Glutamatergic neuron (in vitro differentiated cells): ENCODE data around the gene BCAR3. TPM values are rescaled to one million over a fixed set of nuclear protein-coding genes. Genes with fewer than 3 reads are reported as not detected.

Experiments
- DNase-seq: peaks from one replicate; pipeline ENCODE4 v3.0.0; 2022
- H3K27ac Mint-ChIP-seq: one replicate; pipeline ENCODE4 v1.8.0; 2020; ENCODE audit warnings: mild to moderate bottlenecking, mixed read lengths, inconsistent platforms; ENCODE audit not compliant: unreplicated experiment
- H3K27me3 Mint-ChIP-seq: one replicate; pipeline ENCODE4 v1.8.0; 2020; ENCODE audit warnings: mild to moderate bottlenecking, moderate library complexity, mixed read lengths, inconsistent platforms; ENCODE audit not compliant: unreplicated experiment
- H3K36me3 Mint-ChIP-seq: one replicate; pipeline ENCODE4 v1.8.0; 2020; ENCODE audit warnings: mild to moderate bottlenecking, mixed read lengths, inconsistent platforms; ENCODE audit not compliant: unreplicated experiment
- H3K4me1 Mint-ChIP-seq: one replicate; pipeline ENCODE4 v1.8.0; 2020; ENCODE audit warnings: mild to moderate bottlenecking, low read depth, mixed read lengths, inconsistent platforms; ENCODE audit not compliant: unreplicated experiment
- H3K4me3 Mint-ChIP-seq: one replicate; pipeline ENCODE4 v1.8.0; 2020; ENCODE audit warnings: mild to moderate bottlenecking, mixed read lengths, inconsistent platforms; ENCODE audit not compliant: unreplicated experiment
- H3K9me3 Mint-ChIP-seq: one replicate; pipeline ENCODE4 v1.8.0; 2020; ENCODE audit warnings: mild to moderate bottlenecking, moderate library complexity, mixed read lengths, inconsistent platforms; ENCODE audit not compliant: unreplicated experiment
- CTCF ChIP-seq: fragments of 200-600 bp; sonication (generic); IDR thresholded peaks from one replicate; pipeline ENCODE4 v1.5.0; 2021; ENCODE audit not compliant: partially characterized antibody, unreplicated experiment
- total RNA-seq: library from RNA; stranded (reverse); fragmentation: NEBNext Ultra II Directional; extraction: Animal tissue kit (Norgen Biotek cat#: 25700); gene quantifications from one replicate; pipeline ENCODE4 v1.2.1, GENCODE V29; 2021; ENCODE audit not compliant: unreplicated experiment

BCAR3 gene
- total RNA-seq, 1 donor from 2014 or later, result 12.8 TPM

- TF ChIP-seq CTCF, result no peak
- DNase-seq, result no peak
- Mint-ChIP-seq H3K36me3 (peaks cover 4% of the 10 kb centered on the region), H3K27me3 (no peaks in the 10 kb centered on the region), H3K27ac (no peak overlapping the region), H3K4me3 (no peak overlapping the region), H3K9me3 (peaks cover 9% of the 10 kb centered on the region), H3K4me1 (peaks cover 13% of the 10 kb centered on the region)
These were observed 47.0 kb upstream of the BCAR3 start for GRCh38 chr1:93728480-93729131.

- H3K27ac Mint-ChIP-seq, result no peak overlapping the region
- H3K36me3 Mint-ChIP-seq, result peaks cover 4% of the 10 kb centered on the region
- peaks cover 6% of the 10 kb centered on the region for H3K9me3 Mint-ChIP-seq
- TF ChIP-seq CTCF, result no peak
- peaks cover 8% of the 10 kb centered on the region for H3K27me3 Mint-ChIP-seq
- no peak overlapping the region for H3K4me3 Mint-ChIP-seq
- peaks cover 17% of the 10 kb centered on the region for H3K4me1 Mint-ChIP-seq
- no peak for DNase-seq
These were observed 42.2 kb upstream of the BCAR3 start for GRCh38 chr1:93723733-93724270.

- Mint-ChIP-seq H3K4me3 (no peak overlapping the region), H3K36me3 (peaks cover 4% of the 10 kb centered on the region), H3K4me1 (peaks cover 16% of the 10 kb centered on the region), H3K9me3 (peaks cover 6% of the 10 kb centered on the region), H3K27me3 (peaks cover 8% of the 10 kb centered on the region), H3K27ac (no peak overlapping the region)
- no peak for TF ChIP-seq CTCF
- DNase-seq, result no peak
These were observed 41.5 kb upstream of the BCAR3 start for GRCh38 chr1:93723110-93723509.

GRCh38 chr1:93722081-93723031 is 40.7 kb upstream of the BCAR3 start:
- no peak for TF ChIP-seq CTCF
- peaks cover 4% of the 10 kb centered on the region for H3K36me3 Mint-ChIP-seq
- H3K27me3 Mint-ChIP-seq, result peaks cover 8% of the 10 kb centered on the region
- H3K4me1 Mint-ChIP-seq, result peaks cover 16% of the 10 kb centered on the region
- H3K9me3 Mint-ChIP-seq, result peaks cover 4% of the 10 kb centered on the region
- peak; percentile 34 for DNase-seq
- H3K27ac Mint-ChIP-seq, result peak overlapping the region; percentile 84
- peak overlapping the region; percentile 49 for H3K4me3 Mint-ChIP-seq
